ENCODE data around the gene FKRP.
"Not testable (repeated sequence)": the region's sequence is repeated elsewhere in the genome, so short reads cannot be mapped to it uniquely, and the experiment has no call there.

The FKRP gene

DNA sequence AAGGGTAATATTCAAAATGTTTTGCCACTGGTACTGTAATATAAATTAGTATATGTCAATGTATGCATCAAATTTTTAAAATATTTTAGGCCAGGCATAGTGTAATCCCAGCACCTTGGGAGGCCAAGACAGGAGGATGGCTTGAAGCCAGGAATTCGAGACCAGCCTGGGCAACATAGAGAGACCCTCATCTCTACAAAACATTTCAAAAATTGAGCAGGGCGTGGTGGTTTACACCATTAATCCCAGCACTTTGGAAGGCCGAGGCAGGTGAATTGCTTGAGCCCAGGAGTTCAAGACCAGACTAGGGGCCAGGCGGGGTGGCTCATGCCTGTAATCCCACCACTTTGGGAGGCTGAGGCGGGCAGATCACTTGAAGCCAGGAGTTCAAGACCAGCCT, 14.5 kb downstream of the FKRP start:
- H3K36me3 ChIP-seq (ENCODE audit: control insufficient read depth, insufficient read depth, low read length): peaks cover 8% of the 10 kb centered on the region; the same call in 1 of the 2 replicates
- H3K27me3 ChIP-seq (ENCODE audit: control insufficient read depth, insufficient read depth, low read length): no peaks in the 10 kb centered on the region
- no peaks in the 10 kb centered on the region for H3K9me3 ChIP-seq (ENCODE audit: control insufficient read depth, insufficient read depth, low read length)
- no CpG with 5 or more reads among the region's 5 CpGs for WGBS (ENCODE audit: insufficient coverage, insufficient read length)
- no peak overlapping the region for H3K27ac ChIP-seq (ENCODE audit: low read length)
- H3K4me3 ChIP-seq (ENCODE audit: low read length): no peak overlapping the region
- no peak for DNase-seq (ENCODE audit: low read depth, low spot score)
- no peaks in the 10 kb centered on the region; the same call in 1 of the 2 replicates for H3K4me1 ChIP-seq (ENCODE audit: control insufficient read depth, insufficient read depth, low read length)

DNA sequence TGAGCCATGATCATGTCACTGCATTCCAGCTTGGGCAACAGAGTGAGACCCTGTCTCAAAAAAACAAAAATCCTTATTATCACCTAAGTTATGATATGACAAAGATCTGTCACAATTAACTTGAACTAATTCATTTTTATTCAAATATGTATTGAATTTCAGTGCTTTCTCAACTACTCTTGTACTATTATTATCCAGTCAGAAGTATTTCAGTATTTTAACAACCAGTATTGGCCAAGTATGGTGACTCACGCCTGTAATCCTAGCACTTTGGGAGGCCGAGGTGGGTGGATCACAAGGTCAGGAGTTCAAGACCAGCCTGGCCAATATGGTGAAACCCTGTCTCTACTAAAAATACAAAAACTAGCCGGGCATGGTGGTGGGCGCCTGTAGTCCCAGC, 15.0 kb downstream of the FKRP start:
- H3K36me3 ChIP-seq (ENCODE audit: control insufficient read depth, insufficient read depth, low read length); DNase-seq (ENCODE audit: low read depth, low spot score); H3K9me3 ChIP-seq (ENCODE audit: control insufficient read depth, insufficient read depth, low read length); H3K27me3 ChIP-seq (ENCODE audit: control insufficient read depth, insufficient read depth, low read length); H3K27ac ChIP-seq (ENCODE audit: low read length); H3K4me1 ChIP-seq (ENCODE audit: control insufficient read depth, insufficient read depth, low read length); H3K4me3 ChIP-seq (ENCODE audit: low read length): not testable (repeated sequence)
- WGBS (ENCODE audit: insufficient coverage, insufficient read length): no CpG with 5 or more reads among the region's 4 CpGs

DNA sequence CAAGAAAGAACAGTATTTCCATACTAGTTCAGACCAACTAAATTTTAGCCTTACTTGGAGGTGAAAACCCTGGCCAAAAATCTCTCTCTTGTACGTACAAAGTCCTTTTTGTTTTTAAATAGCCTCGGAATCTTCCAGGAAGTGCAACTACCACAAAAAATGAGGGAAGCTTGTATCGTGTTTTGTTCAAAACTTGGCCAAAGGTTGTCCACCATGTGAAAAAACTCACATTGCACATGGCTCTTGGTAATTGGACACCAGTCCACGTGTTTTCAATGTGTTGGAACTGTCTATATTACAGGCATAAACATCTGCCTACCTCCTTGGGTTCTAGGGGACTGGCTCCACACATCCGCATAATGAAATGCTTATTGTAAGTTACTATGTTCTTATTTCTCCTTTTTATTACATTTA, 15.6 kb downstream of the FKRP start:
- H3K36me3 ChIP-seq (ENCODE audit: control insufficient read depth, insufficient read depth, low read length): 0 out of 2 replicates have a peak, but pooled peaks cover under 1% of the 10 kb centered on the region
- no peak overlapping the region for H3K4me3 ChIP-seq (ENCODE audit: low read length)
- H3K27ac ChIP-seq (ENCODE audit: low read length): no peak overlapping the region
- H3K9me3 ChIP-seq (ENCODE audit: control insufficient read depth, insufficient read depth, low read length): no peaks in the 10 kb centered on the region
- no peaks in the 10 kb centered on the region; the same call in 1 of the 2 replicates for H3K4me1 ChIP-seq (ENCODE audit: control insufficient read depth, insufficient read depth, low read length)
- no CpG with 5 or more reads among the region's 5 CpGs for WGBS (ENCODE audit: insufficient coverage, insufficient read length)
- DNase-seq (ENCODE audit: low read depth, low spot score): no peak
- H3K27me3 ChIP-seq (ENCODE audit: control insufficient read depth, insufficient read depth, low read length): no peaks in the 10 kb centered on the region

DNA sequence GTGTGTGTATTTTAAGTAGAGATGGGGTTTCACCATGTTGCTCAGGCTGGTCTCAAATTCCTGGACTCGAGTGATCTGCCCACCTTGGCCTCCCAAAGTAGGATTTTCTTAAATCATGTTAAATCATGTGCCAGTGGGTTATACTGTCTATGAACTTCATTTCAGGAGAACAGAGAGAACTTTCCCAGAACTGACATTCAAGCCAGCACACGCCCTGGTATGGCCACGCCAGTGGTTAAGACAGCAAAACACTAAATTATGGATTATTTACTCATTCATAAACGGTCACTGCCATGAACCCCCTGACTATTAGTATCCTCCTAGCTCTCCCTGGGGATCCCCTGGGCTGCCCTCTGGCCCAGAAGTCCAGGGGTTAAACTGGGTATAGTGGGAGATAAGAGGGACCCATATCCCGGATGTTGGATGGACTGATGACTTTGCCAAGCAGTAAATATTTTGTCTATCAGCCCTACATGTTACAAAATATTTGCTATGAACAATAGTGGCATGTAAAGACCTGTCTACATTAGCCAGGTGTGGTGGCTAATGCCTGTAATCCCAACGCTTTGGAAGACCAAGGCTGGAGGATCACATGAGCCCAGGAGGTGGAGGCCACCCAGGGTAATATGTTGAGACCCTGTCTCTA, 16.5 kb downstream of the FKRP start:
- Histone ChIP-seq H3K36me3 (ENCODE audit: control insufficient read depth, insufficient read depth, low read length) (no peaks in the 10 kb centered on the region), H3K27ac (ENCODE audit: low read length) (no peak overlapping the region), H3K27me3 (ENCODE audit: control insufficient read depth, insufficient read depth, low read length) (no peaks in the 10 kb centered on the region), H3K4me3 (ENCODE audit: low read length) (no peak overlapping the region), H3K4me1 (ENCODE audit: control insufficient read depth, insufficient read depth, low read length) (no peaks in the 10 kb centered on the region; the same call in 1 of the 2 replicates), H3K9me3 (ENCODE audit: control insufficient read depth, insufficient read depth, low read length) (no peaks in the 10 kb centered on the region)
- no peak for DNase-seq (ENCODE audit: low read depth, low spot score)
- no CpG with 5 or more reads among the region's 6 CpGs for WGBS (ENCODE audit: insufficient coverage, insufficient read length)

DNA sequence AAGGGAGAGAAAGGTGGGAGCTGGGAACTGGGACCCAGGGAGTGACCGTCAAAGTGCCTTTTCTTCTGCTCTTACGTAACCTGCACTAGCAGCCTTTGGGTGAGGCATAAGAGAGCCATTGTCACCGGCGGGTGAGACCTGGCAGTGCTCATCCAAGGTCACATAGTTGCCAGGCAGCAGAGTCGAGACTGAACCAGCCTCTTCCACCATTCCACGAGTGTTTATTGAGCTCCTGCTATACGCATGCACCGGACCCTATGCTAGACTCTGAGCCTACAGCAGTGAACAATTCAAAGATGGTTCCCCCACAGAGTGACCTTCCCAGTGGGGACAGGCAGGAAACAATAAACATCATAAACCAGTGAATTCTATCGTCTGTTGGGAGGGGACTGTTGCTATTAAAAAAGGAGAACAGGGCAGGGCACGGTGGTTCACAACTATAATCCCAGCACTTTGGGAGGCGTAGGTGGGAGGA, 19.0 kb downstream of the FKRP start:
- DNase-seq (ENCODE audit: low read depth, low spot score): no peak
- no peaks in the 10 kb centered on the region for H3K36me3 ChIP-seq (ENCODE audit: control insufficient read depth, insufficient read depth, low read length)
- H3K27me3 ChIP-seq (ENCODE audit: control insufficient read depth, insufficient read depth, low read length): no peaks in the 10 kb centered on the region
- no peaks in the 10 kb centered on the region for H3K9me3 ChIP-seq (ENCODE audit: control insufficient read depth, insufficient read depth, low read length)
- no CpG with 5 or more reads among the region's 11 CpGs for WGBS (ENCODE audit: insufficient coverage, insufficient read length)
- H3K4me3 ChIP-seq (ENCODE audit: low read length): no peak overlapping the region
- H3K4me1 ChIP-seq (ENCODE audit: control insufficient read depth, insufficient read depth, low read length): no peaks in the 10 kb centered on the region; the same call in 1 of the 2 replicates
- H3K27ac ChIP-seq (ENCODE audit: low read length): no peak overlapping the region

DNA sequence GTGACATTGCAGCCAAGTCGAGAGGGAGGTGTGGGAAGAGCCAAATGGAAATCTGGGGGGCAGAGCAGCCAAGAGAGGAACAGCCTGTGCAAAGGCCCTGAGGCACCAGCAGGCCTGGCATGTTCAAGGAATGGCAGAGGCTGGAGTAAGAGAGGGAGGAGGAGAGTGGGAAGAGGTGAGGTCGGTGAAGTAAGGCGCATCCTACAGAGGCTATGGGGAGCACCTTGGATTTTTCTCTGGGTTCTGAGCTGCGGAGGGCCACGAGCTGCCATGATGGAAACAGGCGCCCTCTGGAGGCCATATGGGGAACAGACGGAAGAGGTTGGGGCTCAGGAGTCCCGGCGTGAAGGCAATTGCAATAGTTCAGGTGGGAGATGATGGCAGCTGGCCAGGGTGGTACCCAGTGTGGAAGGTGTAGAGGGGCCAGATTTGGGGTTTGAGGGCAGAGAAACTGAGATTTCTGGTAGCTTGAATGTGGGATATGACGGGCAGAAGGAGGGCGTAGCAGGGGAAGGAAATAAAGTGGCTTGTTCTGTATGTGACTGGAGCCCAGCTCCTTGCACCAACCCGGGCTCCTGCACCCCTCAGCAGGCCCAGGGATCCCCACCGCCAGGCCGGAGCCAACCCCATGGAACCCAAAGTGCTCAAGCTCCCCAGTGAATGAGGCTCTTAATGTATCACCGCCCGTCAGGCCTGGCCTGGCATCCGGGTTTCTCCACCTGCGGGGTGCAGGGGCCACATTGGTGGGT, 20.9 kb downstream of the FKRP start:
- H3K4me1 ChIP-seq (ENCODE audit: control insufficient read depth, insufficient read depth, low read length): no peaks in the 10 kb centered on the region
- DNase-seq (ENCODE audit: low read depth, low spot score): no peak
- no peaks in the 10 kb centered on the region for H3K9me3 ChIP-seq (ENCODE audit: control insufficient read depth, insufficient read depth, low read length)
- no peaks in the 10 kb centered on the region for H3K27me3 ChIP-seq (ENCODE audit: control insufficient read depth, insufficient read depth, low read length)
- H3K4me3 ChIP-seq (ENCODE audit: low read length): no peak overlapping the region
- H3K36me3 ChIP-seq (ENCODE audit: control insufficient read depth, insufficient read depth, low read length): no peaks in the 10 kb centered on the region
- no CpG with 5 or more reads among the region's 18 CpGs for WGBS (ENCODE audit: insufficient coverage, insufficient read length)
- H3K27ac ChIP-seq (ENCODE audit: low read length): no peak overlapping the region

DNA sequence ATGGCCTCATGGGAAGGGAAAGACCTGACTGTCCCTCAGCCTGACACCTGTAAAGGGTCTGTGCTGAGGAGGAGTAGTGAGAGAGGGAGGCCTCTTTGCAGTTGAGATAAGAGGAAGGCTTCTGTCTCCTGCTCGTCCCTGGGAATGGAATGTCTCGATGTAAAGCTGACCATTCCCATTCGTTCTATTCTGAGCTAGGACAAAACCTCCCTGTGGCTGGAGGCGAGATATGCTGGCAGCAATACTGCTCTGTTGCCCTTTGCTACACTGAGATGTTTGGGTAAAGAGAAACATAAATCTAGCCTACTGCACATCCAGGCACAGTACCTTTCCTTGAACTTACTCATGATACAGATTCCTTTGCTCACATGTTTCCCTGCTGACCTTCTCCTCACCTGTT, 22.9 kb downstream of the FKRP start:
- not testable (repeated sequence) for H3K9me3 ChIP-seq (ENCODE audit: control insufficient read depth, insufficient read depth, low read length); H3K36me3 ChIP-seq (ENCODE audit: control insufficient read depth, insufficient read depth, low read length); H3K4me3 ChIP-seq (ENCODE audit: low read length); DNase-seq (ENCODE audit: low read depth, low spot score); H3K27me3 ChIP-seq (ENCODE audit: control insufficient read depth, insufficient read depth, low read length); H3K4me1 ChIP-seq (ENCODE audit: control insufficient read depth, insufficient read depth, low read length); H3K27ac ChIP-seq (ENCODE audit: low read length)
- WGBS (ENCODE audit: insufficient coverage, insufficient read length): no CpG with 5 or more reads among the region's 4 CpGs

DNA sequence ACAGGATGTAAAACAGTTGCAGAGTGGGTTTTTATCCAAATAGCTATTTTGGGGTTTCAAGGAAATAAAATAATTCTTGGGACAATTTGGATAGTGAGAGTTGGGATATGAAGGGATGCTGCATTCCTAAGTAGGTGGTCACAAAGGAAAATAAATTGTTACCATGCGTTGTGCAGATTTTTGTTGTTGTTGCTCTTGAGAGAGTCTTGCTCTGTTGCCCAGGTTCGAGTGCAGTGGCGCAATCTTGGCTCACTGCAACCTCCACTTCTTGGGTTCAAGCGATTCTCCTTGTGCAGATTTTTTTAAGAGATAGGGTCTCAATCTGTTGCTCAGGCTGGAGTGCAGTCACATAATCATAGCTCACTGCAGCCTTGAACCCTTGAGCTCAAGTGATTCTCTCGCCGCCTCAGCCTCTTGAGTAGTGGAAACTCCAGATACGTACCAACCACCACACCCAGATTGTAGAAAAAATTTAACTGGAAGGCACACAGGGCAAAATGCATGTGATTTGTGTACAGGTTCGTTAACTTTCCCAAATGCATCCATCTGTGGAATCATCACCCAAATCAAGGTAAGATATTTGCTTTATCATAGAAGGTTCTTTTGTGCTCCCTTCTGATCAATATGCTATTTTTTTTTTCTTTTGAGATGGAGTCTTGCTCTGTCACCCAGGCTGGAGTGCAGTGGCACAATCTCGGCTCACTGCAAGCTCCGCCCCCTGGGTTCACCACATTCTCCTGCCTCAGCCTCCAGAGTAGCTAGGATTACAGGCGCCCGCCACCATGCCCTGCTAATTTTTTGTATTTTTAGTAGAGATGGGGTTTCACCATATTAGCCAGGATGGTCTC, 26.5 kb downstream of the FKRP start:
- no CpG with 5 or more reads among the region's 12 CpGs for WGBS (ENCODE audit: insufficient coverage, insufficient read length)
- Histone ChIP-seq H3K9me3 (ENCODE audit: control insufficient read depth, insufficient read depth, low read length) (no peaks in the 10 kb centered on the region), H3K36me3 (ENCODE audit: control insufficient read depth, insufficient read depth, low read length) (peaks cover 18% of the 10 kb centered on the region), H3K4me3 (ENCODE audit: low read length) (no peak overlapping the region), H3K27me3 (ENCODE audit: control insufficient read depth, insufficient read depth, low read length) (no peaks in the 10 kb centered on the region), H3K27ac (ENCODE audit: low read length) (no peak overlapping the region), H3K4me1 (ENCODE audit: control insufficient read depth, insufficient read depth, low read length) (no peaks in the 10 kb centered on the region)
- no peak for DNase-seq (ENCODE audit: low read depth, low spot score)

DNA sequence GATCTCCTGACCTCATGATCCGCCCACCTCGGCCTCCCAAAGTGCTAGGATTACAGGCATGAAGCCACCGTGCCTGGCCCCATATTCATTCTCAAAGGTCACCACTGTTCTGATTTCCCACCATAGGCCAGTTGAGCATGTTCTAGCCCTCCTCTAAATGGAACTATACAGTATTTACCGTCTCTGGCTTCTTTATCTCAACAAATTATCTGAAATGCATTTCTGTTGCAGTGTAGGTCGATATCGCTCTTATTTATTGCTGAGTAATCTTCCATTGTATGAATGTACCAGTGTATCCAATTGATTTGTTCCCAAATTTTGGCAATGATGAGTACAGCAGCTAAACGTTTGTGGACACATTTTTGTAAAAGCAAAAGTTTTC, 27.2 kb downstream of the FKRP start:
- Histone ChIP-seq H3K36me3 (ENCODE audit: control insufficient read depth, insufficient read depth, low read length) (peaks cover 18% of the 10 kb centered on the region), H3K4me1 (ENCODE audit: control insufficient read depth, insufficient read depth, low read length) (no peaks in the 10 kb centered on the region), H3K4me3 (ENCODE audit: low read length) (no peak overlapping the region), H3K27ac (ENCODE audit: low read length) (no peak overlapping the region), H3K27me3 (ENCODE audit: control insufficient read depth, insufficient read depth, low read length) (no peaks in the 10 kb centered on the region), H3K9me3 (ENCODE audit: control insufficient read depth, insufficient read depth, low read length) (no peaks in the 10 kb centered on the region)
- DNase-seq (ENCODE audit: low read depth, low spot score): no peak
- WGBS (ENCODE audit: insufficient coverage, insufficient read length): no CpG with 5 or more reads among the region's 7 CpGs

DNA sequence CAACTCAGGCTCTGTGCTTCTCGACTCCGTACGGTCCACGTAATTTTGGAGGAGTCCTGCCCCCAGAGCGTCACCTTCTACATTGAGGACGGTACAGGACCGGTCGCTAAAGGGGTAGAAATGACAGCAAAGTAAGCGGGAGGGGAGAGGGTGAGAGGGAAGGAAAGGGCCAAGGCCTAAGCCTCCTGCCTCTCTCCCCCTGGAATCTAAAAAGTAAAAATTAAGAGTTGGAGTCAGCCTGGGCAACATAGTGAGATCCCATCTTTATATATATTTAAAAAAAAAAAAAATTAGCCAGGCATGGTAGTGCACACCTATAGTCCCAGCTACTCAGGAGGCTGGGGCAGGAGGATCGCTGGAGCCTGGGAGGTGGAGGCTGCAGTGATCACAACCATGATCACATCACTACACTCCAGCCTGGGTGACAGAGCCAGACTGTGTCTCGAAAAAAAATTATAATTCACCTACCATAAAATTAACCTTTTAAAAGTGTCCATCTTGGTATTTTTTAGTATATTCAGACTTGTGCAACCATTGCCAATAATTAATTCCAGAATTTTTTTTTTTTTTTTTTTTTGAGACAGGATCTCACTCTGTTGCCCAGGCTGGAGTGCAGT, 29.9 kb downstream of the FKRP start:
- DNase-seq (ENCODE audit: low read depth, low spot score): no peak
- no peaks in the 10 kb centered on the region for H3K9me3 ChIP-seq (ENCODE audit: control insufficient read depth, insufficient read depth, low read length)
- H3K27ac ChIP-seq (ENCODE audit: low read length): no peak overlapping the region
- WGBS (ENCODE audit: insufficient coverage, insufficient read length): no CpG with 5 or more reads among the region's 11 CpGs
- peaks cover 30% of the 10 kb centered on the region for H3K36me3 ChIP-seq (ENCODE audit: control insufficient read depth, insufficient read depth, low read length)
- no peak overlapping the region for H3K4me3 ChIP-seq (ENCODE audit: low read length)
- no peaks in the 10 kb centered on the region for H3K27me3 ChIP-seq (ENCODE audit: control insufficient read depth, insufficient read depth, low read length)
- H3K4me1 ChIP-seq (ENCODE audit: control insufficient read depth, insufficient read depth, low read length): no peaks in the 10 kb centered on the region

Data from iPS DF 6.9 (cell line).